SK-N-MC (cell line): ENCODE results near the gene GRAMD1C.

Experiments
- DNase-seq: peaks from one replicate; pipeline ENCODE4 v3.0.0-alpha.2; 2011; ENCODE audit warnings: low read depth, low spot score
- H3K27ac ChIP-seq: fragments of 200-600 bp; sonication (generic); 2 replicates; pipeline ENCODE4 v1.5.1; 2016; ENCODE audit warnings: mixed run types
- H3K36me3 ChIP-seq: fragments of 200-600 bp; sonication (generic); 2 replicates; pipeline ENCODE4 v1.6.1; 2017; ENCODE audit warnings: antibody characterized with exemption, low read length, mixed read lengths; ENCODE audit not compliant: insufficient read depth
- H3K4me3 ChIP-seq: fragments of 200-600 bp; sonication (generic); 2 replicates; pipeline ENCODE4 v1.5.1; 2016
- H3K9ac ChIP-seq: fragments of 200-600 bp; sonication (generic); 2 replicates; pipeline ENCODE4 v1.8.0; 2017; ENCODE audit warnings: mixed run types, mixed read lengths; ENCODE audit not compliant: insufficient read length
- H3K9me3 ChIP-seq: fragments of 200-600 bp; sonication (generic); 2 replicates; pipeline ENCODE4 v1.6.1; 2017; ENCODE audit warnings: low read depth, mild to moderate bottlenecking, antibody characterized with exemption, low read length, moderate library complexity, mixed read lengths
- EZH2 ChIP-seq: fragments of 200-600 bp; sonication (generic); IDR thresholded peaks from one replicate; pipeline ENCODE4 v1.6.1; 2017; ENCODE audit warnings: antibody characterized with exemption
- FOXP2 ChIP-seq: optimal IDR thresholded peaks from 2 replicates; pipeline ENCODE3; 2011; ENCODE audit warnings: mild to moderate bottlenecking, moderate library complexity; ENCODE audit not compliant: insufficient read depth; ENCODE audit errors: extremely low read length, control extremely low read depth
- POLR2AphosphoS5 ChIP-seq: IDR thresholded peaks from 2 replicates; pipeline ENCODE4 v1.6.1; 2012; ENCODE audit warnings: mild to moderate bottlenecking, low read depth, low read length, borderline replicate concordance

Gene GRAMD1C

DNA sequence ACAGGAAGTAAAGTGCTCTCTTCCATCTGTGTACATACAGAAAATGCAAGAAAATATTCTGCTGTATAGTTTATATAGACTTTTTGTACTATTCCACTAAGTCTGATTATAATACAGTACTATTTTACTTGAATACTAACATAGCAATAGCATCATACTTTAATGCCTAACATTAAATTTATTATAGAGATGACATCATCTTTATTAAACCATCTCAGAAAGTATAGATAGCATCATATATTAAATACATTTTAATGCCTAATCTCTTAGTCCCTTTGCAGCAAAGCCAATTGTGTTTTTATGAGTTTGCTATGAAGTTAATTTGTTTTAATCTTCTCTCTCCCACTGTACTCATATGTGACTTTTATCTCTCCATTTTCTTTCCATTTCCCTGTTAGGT lies 69.5 kb downstream of the GRAMD1C start:
- Histone ChIP-seq H3K36me3 (no peaks in the 10 kb centered on the region), H3K4me3 (no peak overlapping the region), H3K9me3 (no peaks in the 10 kb centered on the region), H3K27ac (no peak overlapping the region), H3K9ac (no peak overlapping the region)
- TF ChIP-seq EZH2: no peak
- no peak for TF ChIP-seq FOXP2
- TF ChIP-seq POLR2AphosphoS5: no peak
- no peak for DNase-seq

DNA sequence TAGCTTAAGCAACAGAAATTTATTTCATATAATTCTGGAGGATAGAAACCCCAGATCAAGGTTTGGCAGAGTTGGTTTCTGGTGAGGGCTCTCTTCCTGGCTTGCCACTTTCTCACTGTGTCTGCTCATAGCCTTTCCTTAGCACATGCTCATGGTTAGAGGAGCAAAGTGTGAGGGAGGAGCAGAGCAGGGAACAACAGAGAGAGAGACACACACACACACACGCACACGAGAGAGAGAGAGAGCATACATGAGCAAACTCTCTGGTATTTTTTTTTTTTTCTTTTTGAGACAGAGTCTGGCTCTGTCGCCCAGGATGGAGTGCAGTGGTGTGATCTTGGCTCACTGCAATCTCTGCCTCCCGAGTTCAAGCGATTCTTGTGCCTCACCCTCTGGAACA lies 72.4 kb downstream of the GRAMD1C start:
- H3K9me3 ChIP-seq: no peaks in the 10 kb centered on the region
- TF ChIP-seq EZH2 (no peak), FOXP2 (no peak), POLR2AphosphoS5 (no peak)
- H3K27ac ChIP-seq: no peak overlapping the region
- no peak overlapping the region for H3K9ac ChIP-seq
- no peak for DNase-seq
- H3K36me3 ChIP-seq: no peaks in the 10 kb centered on the region
- no peak overlapping the region for H3K4me3 ChIP-seq

DNA sequence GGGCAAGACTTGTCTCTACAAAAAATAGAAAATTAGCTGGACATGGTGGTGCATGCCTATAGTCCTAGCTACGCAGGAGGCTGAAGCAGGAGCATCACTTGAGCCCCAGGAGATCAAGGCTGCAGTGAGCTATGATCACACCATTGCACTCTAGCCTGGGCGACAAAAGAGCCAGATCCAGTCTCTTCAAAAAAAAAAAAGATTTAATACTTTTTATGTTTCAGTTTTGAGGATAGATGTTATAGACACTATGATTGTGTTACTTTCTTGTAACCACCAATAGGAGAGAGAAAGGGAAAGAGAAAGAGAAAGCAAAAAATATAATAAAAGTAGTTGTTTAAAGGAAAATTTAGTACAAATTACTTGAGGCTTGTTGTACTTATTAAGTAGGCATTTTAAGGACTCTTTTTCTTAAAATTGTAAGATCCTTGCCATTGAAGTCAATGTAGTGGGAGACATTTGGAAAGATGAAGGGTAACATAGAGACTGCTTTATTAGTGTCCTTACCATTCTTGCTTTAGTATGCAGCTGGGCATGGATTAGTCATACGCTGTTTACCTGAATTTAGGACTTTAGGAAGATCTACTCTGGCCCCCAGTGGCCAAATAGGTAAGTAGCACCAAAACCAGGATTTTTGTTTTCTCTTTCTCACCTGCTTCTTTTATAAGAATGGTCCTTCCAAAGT lies 74.1 kb downstream of the GRAMD1C start:
- Histone ChIP-seq H3K36me3 (no peaks in the 10 kb centered on the region), H3K4me3 (no peak overlapping the region), H3K9me3 (no peaks in the 10 kb centered on the region), H3K27ac (no peak overlapping the region), H3K9ac (no peak overlapping the region)
- TF ChIP-seq POLR2AphosphoS5 (no peak), FOXP2 (no peak), EZH2 (no peak)
- no peak for DNase-seq

DNA sequence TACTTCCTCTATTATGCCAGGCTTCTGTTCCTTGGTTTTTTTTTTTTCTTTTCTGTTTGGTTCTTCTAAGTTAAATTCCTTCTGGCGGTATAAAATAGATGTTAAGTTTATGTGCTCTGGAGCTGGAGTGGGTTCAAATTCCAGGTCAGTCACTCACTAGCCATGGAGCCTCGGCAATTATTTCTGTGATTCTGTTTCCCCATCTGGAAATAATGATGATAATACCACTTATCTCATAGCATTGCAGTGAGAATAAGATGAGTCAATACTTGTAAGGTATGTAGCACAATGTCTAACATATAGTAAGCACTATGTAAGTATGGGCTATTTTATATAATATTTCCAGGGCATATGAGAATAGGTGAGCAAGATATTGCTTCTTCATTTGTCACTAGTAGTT lies 76.1 kb downstream of the GRAMD1C start:
- TF ChIP-seq FOXP2: no peak
- Histone ChIP-seq H3K27ac (no peak overlapping the region), H3K4me3 (no peak overlapping the region), H3K36me3 (no peaks in the 10 kb centered on the region), H3K9ac (no peak overlapping the region), H3K9me3 (no peaks in the 10 kb centered on the region)
- no peak for DNase-seq

DNA sequence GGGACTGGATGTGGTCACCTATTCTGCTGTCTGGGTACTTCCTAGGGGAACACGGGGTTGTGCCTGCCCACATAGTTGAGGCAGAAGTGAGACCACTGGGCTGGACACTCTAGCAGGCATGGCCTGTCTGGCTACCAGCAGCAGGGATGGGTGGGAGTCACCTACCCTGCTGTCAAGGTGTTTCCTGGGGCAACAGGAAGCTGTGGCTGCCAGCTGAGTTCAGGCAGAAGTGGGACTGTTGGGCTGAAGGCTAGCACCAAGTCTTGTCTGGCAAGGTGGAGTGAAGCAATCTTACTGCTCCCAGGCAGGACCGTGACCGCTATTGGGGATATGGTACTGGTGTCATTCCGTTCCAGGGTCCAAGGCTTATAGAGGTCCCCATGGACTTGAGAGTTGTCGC lies 89.0 kb downstream of the GRAMD1C start:
- Histone ChIP-seq H3K9ac (no peak overlapping the region), H3K9me3 (no peaks in the 10 kb centered on the region), H3K36me3 (no peaks in the 10 kb centered on the region), H3K4me3 (no peak overlapping the region), H3K27ac (no peak overlapping the region)
- DNase-seq: no peak
- TF ChIP-seq EZH2: no peak
- no peak for TF ChIP-seq POLR2AphosphoS5
- TF ChIP-seq FOXP2: no peak

DNA sequence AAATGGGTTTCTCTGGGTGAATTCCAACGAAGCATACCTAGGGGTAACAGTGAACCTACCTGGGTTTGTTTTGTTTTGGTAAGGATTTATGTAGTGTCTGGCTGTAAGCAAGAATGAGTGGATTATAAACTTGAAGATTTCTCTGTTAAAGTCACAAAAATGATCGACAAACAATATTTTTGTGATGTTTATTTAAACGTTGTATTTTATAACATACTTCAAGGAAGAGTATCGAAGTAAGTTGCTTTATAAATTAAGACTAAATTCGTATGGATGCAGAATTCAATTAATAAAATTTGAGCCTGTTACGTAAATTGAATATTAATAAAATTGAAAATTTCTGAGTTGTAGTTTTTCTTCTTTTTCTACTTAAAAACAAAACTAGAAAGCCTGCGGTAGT lies 108.2 kb downstream of the GRAMD1C start:
- H3K36me3 ChIP-seq: no peaks in the 10 kb centered on the region
- H3K27ac ChIP-seq: no peak overlapping the region
- no peak for DNase-seq
- TF ChIP-seq POLR2AphosphoS5 (no peak), EZH2 (no peak), FOXP2 (no peak)
- peak overlapping the region; percentile 79 for H3K4me3 ChIP-seq
- H3K9me3 ChIP-seq: no peaks in the 10 kb centered on the region
- H3K9ac ChIP-seq: no peak overlapping the region

DNA sequence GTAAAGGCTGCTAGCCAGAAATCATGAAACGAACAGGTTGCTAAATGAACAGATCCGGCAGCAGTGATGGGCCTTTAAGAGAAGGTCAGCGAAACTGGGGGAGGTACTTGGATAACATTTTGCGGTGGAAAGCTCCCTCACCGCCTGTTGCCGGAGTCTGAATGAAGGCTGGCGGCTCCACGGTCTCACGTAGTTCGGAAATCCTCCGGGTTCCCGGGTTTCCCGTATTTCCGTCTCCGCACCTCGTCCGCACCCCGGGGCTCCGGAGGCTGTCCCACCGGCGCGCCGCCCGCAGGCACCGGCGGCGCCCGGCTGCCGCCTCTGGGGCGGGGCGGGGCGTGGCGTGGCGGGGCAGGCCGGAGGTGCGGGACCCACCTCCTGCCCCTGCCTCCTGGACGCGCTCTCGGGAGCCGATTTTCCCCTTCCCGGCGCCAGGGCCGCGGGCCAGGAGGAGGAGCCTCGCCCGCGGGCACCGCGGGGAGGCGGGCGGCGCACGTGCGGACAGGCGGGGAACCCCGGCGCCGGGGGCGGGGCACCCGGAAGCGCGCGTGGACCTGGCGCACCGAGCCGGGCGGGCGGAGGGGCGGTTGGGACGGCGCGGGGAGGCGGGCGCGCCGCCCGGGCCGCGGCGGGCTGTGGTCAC lies 108.9 kb downstream of the GRAMD1C start, which contains the start of gene ZDHHC23:
ZDHHC23 (plus strand) TSS at position 642 of the 643 bp plus-strand sequence. CDS start 790 bp downstream, outside the sequence.
- TF ChIP-seq EZH2: no peak
- no peak for TF ChIP-seq POLR2AphosphoS5
- TF ChIP-seq FOXP2: no peak
- H3K9me3 ChIP-seq: no peaks in the 10 kb centered on the region
- DNase-seq: no peak
- H3K9ac ChIP-seq: peak within 1 kb of the TSS; percentile 35
- no peak within 1 kb of the TSS for H3K27ac ChIP-seq
- peak within 1 kb of the TSS; percentile 79 for H3K4me3 ChIP-seq
- H3K36me3 ChIP-seq: no peaks in the 10 kb centered on the region

DNA sequence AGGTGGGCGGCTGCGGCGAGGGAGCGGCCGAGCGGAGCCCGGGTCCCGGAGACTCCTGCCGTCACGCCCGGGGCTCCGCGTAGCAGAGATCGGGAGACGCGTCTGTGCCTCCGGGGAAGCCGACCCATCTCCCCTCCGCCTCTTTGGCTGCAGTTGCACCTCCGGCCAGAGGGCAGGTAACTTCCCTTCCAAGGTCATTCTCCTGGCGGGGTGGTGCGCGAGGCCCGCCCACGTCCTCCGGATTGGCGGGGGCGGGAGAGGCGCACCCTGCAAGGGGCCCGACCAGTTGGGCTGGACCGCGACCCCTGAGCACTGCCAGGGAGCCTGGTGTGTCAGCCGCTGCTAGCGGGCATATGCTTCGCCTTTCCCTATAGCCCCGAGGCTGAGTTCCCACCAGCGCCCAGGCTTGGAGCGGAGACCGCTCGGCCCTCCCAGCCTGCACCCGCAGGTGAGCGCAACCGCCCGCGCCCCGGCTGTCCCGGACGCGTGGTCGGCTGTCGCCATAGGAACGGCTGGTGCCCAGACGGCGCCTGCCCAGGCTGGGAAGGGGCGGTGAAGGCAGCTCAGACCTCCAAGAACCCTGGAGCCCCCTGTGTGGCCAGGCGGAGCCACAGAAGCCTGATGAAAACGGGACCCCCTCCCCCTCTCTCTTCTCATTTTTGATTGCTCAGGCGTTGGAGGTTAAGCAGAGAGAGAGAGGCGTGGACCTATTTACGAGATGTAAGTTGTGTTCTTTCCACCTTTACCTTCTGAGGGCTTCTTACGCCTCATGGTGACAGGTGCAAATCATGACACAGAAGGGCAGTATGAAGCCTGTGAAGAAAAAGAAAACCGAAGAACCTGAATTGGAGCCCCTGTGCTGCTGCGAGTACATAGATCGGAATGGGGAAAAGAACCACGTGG lies 109.7 kb downstream of the GRAMD1C start:
- no peak overlapping the region for H3K27ac ChIP-seq
- DNase-seq: no peak

DNA sequence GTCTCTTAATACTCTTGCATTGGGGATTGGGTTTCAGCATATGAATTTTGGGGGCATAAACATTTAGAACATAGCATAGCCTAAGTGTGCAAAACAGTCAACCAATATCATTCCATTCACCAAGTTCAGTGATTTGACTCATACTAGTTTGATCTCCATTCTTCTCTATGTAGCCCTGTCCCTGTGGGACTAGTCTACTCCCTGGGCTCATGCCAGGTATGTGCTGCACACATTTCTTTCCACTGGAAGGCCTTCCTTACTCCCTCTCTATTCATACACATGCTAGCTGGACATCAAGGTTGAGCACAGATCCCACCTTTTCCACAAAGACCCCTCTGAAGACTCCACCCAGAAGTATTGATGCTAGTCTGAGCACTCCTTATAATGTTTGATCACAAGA lies 114.3 kb downstream of the GRAMD1C start:
- Histone ChIP-seq H3K4me3 (no peak overlapping the region), H3K9ac (no peak overlapping the region)
- DNase-seq: no peak

More for the DNA sequence above, 109.7 kb downstream of the GRAMD1C start:
- H3K4me3 ChIP-seq: peak overlapping the region; percentile 79
- H3K9me3 ChIP-seq: no peaks in the 10 kb centered on the region
- no peak for TF ChIP-seq EZH2
- TF ChIP-seq FOXP2: no peak
- TF ChIP-seq POLR2AphosphoS5: no peak
- H3K36me3 ChIP-seq: no peaks in the 10 kb centered on the region
- peak overlapping the region; percentile 35 for H3K9ac ChIP-seq

More for the DNA sequence above, 114.3 kb downstream of the GRAMD1C start:
- H3K9me3 ChIP-seq: no peaks in the 10 kb centered on the region
- H3K36me3 ChIP-seq: no peaks in the 10 kb centered on the region
- no peak overlapping the region for H3K27ac ChIP-seq
- TF ChIP-seq EZH2 (no peak), FOXP2 (no peak), POLR2AphosphoS5 (no peak)
